Measurements from ENCODE around the gene PTGES.
A peak's percentile ranks its signal among the peaks of the same experiment; 100 is the strongest.
"Not testable (repeated sequence)": the region's sequence is repeated elsewhere in the genome, so short reads cannot be mapped to it uniquely, and the experiment has no call there.

PTGES gene

DNA sequence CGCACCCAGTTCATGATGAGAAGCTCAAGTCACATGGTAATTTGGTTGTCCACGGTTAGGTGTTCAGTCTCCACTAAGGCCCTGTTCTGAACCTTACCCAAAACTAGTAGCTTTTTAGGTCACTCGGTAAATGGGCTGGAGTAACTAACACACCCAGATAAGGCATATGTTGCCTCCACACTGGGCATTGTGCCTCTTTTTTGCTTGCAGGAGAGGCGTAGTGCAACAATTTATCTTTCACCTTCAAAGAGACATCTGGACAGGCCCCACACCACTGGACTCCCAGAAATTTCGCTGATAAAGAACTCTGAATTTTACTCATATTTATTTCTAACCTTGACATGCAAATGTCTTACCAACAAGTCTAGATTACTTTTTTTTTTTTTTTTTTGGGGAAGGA, 16.8 kb upstream of the PTGES start:
- DNase-seq, result no peak

DNA sequence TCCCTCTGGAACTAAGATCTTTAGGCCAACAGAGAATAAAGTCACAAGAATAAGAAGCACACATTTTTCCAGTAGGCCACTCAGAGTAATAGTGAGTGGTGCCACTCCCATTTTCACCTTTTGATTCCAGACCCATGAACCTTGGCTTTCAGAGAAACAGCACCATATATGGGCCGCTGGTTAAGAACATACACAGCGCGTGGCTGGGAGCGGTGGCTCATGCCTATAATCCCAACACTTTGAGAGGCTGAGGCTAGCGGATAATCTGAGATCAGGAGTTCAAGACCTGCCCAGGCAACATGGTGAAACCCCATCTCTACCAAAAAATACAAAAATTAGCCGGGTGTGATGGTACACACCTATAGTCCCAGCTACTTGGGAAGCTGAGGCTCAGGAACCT, 15.6 kb upstream of the PTGES start:
- no peak for DNase-seq

DNA sequence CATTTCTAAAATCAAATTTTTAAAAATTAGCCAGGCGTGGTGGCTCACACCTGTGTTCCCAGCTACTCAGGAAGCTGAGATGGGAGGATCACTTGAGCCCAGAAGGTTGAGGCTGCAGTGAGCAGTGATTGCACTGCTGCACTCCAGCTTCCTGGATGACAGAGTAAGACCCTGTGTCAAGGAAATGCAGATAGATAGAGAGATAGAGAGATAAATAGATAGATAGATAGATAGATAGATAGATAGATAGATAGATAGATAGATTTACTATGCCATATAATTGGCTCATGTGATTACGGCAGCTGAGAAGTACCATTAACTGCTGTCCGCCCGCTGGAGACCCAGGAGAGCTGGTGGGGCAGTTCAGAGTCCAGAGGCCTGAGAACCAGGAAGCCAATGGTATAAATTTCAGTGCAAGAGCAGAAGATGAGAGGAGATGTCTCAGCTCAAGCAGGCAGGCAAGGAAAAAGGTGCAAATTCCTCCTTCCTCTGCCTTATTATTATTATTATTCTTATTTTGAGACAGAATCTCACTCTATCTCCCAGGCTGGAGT, 13.0 kb upstream of the PTGES start:
- no peak for DNase-seq

DNA sequence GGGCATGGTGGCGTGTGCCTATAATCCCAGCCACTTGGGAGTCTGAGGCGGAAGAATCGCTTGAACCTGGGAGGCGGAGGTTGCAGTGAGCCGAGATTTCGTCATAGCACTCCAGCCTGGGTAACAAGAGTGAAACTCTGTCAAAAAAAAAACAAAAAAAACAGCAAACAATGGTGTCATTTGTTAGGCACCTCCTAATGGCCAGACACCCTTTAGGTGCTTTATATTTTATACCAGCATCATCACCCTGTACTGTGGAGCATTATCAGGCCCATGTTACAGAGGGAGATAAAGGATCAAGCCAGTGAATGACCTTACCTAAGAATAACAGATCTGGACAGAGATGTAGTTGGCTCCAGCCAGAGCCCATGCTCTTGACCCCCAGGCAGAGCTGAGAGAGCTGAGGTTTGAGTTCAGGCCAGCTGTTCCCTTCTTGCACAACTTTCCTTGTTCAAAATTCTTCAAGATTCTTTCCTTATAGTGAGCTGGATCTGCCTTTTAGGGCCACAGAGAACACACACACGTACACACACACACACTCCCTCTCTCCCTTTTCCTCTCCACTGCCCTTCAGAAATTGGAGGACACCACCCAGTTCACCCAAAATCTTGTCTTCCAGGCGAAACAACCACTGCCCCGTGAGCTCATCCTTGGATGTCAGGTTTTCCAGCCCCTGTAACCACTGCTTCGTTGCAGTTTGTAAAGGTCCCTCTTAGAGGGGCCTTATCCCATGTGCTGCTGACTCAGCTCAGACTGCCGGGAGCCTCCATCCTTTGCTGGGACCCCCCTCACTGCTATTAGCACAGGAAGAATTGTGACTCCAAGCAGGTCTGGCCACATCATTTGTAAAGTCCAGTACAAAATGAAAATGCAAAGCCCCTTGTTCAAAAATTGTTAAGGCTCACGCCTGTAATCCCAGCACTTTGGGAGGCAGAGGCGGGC, 10.4 kb upstream of the PTGES start:
- no peak for DNase-seq

DNA sequence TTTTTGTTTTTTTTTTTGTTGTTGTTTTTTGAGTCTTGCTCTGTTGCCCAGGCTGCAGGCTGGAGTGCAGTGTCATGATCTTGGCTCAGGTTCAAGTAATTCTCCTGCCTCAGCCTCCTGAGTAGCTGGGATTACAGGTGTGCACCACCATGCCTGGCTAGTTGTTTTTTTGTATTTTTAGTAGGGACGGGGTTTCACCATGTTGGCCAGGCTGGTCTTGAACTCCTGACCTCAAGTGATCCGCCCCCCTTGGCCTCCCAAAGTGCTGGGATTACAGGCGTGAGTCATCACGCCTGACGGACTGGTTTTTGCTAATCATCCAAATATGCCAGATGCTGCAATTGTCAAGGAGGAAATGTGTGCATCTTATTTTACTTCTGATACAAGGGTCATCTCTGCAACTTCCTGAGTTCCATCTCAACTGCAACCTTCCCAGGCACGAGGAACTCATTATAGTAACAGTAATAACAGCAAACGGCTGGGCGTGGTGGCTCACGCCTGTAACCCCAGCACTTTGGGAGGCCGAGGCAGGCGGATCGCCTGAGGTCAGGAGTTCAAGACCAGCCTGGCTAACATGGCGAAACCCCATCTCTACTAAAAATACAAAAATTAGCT, 9.6 kb upstream of the PTGES start:
- DNase-seq, result not testable (repeated sequence)

DNA sequence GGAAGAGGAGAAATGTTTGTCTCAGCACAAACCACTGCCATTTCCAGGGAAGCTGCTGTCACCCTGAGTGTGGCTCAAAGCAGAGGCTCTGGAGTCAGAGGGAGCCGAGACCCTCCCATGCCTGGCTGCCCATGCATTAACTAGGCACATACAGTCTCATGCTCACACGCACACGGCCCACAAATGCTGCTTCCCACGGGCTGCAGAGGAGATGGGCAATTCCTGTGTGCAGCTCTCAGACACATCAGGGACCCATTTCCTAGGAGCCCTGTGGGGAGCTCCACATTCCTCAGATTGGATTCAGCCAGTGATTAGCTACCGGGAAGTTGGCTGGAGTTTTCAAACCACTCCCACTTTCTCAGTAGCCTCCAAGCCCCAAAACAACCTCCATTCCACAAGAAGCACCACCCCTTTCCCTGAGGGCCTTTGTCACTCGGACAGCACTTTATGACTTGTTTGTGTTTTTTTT, 9.1 kb upstream of the PTGES start:
- no peak for DNase-seq

DNA sequence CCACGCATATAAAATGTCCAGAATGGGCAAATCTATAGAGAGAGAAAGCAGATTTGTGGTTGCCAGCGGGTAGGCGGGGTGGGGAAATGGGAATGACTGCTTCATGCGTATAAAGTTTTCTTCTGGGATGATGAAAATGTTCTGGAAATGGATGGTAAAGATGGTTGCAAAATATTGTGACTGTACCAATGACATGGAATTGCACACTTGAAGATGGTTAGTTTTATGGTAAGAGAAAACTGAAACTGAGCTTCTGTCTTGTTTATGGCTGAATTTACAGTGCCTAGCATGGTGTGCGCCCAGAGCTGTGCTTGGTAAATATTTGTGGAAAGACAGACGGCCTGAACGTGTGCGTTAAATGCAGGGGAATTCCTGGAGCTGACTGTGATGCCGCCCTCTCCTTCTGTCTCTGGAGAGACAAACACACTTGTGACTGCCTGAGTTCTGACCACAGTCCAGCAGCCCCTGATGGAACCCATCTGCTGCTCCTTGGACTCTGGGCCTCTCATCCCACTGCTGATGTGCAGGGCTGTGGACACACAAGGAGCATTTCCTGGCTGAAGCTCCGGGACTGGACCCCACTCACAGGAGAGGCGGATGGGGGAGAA, 8.6 kb upstream of the PTGES start:
- DNase-seq, result no peak

DNA sequence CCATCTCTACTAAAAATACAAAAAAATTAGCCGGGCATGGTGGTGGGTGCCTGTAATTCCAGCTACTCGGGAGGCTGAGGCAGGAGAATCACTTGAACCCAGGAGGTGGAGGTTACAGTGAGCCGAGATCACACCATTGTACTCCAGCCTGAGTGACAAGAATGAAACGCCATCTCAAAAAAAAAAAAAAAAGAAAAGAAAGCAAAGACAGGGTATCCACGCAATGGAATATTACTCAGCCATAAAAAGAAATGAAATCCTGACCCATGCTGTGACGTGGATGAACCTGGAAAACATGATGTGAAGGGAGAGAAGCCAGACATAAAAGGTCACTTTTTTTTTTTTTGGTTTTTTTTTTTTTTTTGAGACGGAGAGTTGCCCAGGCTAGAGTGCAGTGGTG, 7.9 kb upstream of the PTGES start:
- not testable (repeated sequence) for DNase-seq

DNA sequence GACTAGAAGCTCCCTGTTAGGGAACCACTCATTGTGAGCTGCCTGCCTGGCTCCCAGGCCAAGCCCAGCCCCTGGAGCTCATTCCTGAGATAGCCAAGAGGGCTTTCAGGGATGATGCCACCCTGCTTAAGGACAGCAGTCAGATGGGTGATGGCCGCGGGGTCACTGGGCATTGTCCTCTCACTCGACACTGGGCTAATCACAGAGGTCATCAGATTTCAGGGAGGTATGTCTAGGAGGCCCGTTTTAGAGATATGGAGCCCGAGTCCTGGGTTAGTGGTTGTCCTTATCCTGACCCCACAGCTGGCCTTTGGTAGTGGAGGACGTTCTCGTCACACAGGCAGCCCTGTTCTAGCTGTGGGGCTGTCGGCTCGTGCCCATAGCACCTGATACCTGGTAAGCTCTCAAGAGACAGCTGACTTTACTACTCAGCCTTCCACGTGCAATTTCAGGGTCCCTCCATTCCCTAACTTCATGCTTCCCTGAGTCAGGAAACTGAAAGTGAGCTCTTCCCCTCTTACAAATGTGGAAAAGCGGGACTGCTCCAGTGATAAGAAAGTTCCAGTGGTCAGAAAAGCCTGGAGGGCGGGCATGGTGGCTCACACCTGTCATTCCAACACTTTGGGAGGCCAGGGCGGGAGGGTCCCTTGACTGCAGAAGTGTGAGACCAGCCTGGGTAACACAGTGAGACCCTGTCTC, 7.1 kb upstream of the PTGES start:
- no peak for DNase-seq

DNA sequence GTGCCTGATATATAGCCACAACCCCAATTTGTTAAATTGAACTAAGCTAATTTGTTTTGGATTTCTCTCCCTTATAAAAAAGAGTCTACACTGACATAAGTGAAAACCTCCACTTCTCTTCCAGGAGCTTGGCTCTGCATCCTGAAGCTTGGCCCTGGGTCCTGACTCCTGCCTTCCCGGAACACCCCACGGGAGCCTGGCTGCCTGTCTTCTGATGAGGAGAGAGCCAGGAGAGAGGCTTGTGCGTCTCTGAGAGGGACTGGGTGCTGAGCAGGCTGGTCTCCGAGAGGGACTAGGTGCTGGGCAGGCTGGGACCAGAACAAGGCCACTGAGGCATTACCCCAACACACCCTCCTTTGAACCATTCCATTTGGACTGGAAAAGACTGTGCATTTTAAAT, 6.5 kb upstream of the PTGES start:
- no peak for DNase-seq

DNA sequence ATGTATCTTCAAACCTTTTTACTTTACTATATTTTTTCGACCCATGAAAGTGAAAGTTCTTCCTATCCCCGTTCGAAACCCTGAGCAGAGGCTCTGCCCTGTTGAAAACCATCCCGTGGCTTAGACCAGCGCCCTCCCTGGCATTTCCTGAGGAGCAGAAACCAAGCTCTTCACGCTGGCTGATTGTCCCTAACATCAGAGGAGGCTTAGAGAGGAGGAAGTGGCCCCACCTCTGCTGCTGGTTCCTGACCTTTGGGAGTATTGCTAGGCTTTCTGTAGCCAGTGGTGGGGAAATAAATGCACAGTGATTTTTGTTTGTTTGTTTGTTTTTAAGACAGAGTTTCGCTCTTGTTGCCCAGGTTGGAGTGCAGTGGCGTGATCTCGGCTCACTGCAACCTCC, 4.2 kb upstream of the PTGES start:
- DNase-seq, result no peak

DNA sequence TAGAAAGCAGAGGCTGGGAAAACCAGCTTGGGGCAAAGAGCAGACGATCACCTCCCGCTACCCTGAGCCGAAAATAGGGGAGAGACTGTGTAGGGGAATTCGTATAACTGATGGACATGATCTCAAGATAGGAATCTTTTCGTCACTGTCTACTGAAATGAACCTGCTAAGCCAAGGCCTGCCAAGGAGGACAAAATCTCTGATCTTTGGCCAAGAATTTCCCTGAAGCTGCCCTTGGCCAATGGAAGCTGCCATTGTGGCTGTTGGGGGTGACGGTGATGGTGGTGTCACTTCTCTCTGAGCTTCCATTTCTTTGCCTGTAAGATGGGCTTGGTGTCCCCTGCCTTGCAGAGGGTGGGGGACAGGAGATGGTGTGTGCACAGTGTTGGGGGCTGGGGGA, 3.3 kb upstream of the PTGES start:
- no peak for DNase-seq

DNA sequence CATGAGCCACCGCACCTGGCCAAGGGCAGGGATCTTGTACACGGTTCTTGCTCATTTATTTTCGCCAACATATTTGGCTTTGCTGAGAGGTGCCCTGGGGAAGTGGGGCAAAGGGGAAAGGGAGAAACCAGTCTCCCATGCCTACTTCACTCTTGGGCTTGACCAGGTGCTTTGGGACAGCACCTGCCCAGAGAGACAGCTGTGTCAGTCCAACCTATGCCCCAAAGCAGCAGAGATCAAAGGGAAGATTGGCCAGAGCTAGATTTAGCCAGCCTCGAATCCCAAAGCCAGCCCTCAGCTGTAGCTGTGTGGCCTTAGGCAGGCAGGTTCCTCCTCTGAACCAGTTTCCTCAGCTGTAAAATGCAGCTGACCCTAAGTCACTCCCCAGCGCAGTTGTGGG, 2.3 kb upstream of the PTGES start:
- no peak for DNase-seq

DNA sequence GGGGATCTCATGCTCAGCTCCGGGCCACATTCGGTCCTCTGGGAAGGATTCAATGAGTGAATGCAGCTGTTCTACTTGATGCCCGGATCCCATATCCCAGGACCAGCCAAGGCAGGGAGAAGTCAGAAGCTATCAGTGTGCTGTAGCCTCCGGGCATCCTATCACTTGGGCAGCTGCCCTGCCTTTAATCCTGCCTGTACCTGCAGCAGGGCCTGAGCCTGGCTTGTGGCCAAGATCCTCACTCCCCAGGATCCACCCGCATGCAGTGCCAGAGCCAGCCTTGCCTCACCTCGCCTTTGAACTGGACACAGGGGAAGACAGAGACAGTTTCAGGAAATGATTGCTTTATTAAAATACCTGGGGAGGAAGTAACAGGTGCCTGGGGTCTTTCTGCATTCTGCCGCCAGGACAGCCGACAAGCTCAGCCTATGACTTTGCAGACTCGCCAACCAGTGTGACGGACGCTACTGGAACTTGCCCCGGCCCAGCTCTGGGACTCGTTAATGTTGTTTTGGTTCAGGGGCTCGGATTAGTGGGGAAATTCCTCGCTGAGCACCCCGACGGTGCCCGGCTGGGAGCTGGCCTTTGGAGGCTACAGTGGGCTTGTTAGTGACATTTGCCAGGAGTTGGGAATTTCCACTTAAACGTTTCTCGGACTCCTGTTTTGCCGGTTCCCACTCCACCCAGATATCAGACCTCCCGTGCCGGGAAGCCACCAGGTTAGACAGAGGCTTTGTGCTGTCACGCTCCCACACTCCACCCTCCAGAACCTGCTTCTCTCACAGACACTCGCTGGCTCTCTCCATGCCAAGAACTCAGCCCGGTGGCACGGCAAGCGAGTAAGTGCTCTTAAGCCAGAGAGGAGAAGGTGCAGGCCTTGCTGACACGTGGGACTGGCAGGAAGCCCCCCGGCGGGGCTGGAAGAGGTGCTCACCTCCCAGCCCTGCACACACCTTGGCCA, 721 bp downstream of the PTGES start:
- DNase-seq, result peak; percentile 44

DNA sequence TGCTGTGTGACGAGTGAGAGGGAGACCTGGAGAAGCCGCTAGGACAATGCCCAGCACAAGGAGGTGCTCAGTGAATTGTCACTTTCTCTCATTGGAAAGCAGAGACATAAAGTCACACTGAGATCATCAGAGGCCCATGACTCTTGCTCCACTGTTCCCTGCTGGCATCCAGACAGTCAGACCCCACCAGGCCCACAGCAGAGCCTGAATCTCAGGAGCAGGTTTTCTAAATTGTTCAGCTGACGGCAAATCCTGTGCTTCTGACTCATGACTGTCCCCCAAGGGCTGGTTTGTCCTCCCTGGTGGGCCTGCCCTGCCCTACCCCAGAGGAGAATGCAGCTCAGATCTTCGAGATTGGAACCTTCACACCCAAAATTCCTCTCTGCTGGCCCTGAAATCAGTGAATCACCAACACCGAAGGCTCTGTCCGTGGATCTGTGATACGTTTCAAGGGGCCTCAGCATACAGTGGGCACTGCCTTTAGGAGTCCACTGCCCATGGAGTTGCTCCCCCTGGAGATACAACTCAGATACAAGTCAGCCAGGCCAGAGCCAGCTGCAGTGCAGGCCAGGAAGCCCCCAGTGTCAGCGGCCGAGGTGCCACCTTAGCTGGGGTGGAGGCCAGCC, 2.7 kb downstream of the PTGES start:
- DNase-seq, result no peak

DNA sequence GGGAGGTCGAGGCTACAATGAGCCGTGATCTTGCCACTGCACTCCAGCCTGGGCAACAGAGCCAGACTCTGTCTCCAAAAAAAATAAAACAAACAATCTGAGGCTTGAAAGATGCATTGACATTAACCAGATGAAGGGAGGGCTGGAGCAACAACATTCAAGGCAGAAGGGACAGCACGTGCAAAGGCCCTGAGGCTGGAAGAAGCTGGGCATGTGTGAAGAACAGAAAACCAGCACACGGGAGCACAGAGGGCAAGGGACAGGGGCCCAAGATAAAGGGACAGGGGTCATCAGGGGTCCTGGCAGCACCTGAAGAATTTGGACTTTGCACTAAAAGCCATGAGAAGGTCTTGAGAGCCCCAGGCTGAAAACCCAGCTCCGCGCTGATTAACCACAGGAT, 3.3 kb downstream of the PTGES start:
- DNase-seq, result no peak

DNA sequence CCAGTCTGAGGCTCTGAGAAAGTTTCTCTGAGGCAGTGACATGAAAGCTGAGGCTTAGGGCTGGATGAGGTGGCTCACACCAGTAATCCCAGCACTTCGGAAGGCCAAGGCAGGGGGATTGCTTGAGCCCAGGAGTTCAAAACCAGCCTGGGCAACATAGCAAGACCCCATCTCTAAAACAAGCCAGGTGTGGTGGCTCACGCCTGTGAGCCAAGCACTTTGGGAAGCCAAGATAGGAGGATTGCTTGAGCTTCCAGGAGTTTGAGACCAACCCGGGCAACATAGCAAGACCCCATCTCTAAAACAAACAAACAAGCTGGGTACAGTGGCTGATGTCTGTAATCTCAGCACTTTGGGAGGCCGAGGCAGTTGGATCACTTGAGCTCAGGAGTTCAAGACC, 3.8 kb downstream of the PTGES start:
- not testable (repeated sequence) for DNase-seq

DNA sequence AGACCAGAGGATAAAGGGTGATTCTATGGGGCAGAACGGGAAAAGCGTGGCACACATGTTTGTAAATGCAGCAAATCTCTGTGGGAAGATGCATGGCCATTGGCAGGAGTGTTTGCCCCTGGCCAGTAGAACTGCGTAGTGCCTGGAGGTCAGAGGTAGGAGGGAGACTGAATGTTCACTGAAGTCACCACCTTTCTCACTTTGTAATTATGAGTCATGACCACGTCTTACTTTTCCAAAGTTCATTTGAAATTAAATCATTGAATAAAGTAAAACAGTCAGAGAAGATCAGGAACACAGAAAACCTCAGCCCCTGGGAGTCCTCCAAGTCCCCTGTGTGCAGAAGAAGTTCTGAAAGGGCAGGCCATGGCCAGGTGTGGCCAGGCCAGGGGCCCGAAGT, 4.6 kb downstream of the PTGES start:
- no peak for DNase-seq

DNA sequence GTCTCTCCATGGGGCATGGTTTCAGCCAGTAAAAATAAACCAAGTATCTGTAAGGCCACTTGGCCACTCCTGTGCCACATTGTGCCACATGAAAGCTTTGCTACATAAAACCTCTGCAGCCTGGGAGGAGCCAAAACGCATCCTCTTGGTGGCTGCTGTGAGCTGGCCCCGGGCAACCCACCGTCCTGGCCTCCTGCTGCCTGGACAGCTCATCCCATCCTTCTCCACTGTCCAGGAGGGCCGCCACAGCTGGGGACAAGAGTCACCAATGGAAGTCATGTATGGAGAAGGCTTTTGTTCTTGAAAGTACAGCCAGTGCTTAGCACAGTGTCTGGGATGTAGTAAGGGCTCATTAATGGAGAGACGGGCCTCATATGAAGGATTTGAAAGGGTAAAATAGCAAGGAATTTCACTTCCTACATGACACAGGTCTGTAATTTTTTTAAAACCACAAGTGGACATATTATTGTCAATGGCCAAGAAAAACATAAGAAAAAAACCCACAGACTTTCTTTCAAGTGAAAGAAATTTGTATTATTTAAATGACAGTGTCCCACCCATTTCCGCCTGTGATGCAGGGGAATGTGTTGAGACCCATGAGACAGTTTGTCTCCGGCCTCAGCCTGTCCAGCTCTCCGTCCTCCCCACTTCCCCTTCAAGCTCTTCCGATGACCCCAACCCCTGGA, 6.6 kb downstream of the PTGES start:
- DNase-seq, result no peak

DNA sequence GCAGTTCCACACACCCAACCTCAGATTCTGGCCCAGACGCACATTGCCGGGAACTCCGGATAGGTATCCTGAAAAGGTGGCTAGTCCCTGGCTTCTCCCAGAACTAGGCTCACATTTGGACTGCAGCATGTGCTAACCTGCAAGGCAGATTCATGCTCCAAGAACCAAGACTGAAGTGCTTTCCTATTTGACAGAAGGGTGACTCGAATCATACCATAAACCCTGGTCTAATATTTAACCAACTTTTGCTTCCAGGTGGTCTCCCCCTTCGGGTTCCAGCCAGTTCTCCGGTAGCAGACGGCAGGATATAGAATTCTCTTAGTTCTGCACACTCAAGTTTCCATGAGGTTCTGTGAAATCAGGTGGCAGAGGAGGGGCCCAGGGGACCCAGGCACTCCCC, 7.6 kb downstream of the PTGES start:
- no peak for DNase-seq

Data from NCI-H2029 (cell line).